B cell (primary cell): ENCODE data around the gene KRTAP12-4. TPM values are rescaled to one million over a fixed set of nuclear protein-coding genes. Genes with fewer than 3 reads are reported as not detected.
"Not testable (repeated sequence)": the region's sequence is repeated elsewhere in the genome, so short reads cannot be mapped to it uniquely, and the experiment has no call there.

Source experiments
- ATAC-seq: fragments of 200-7000 bp; cut with Tn5 transposase; one replicate; pipeline ENCODE4 v1.10.0; 2021; ENCODE audit warnings: low read depth, mild to moderate bottlenecking, moderate number of reproducible peaks, moderate library complexity
- CTCF ChIA-PET: fragments of 350-600 bp; sonication (Branson Sonifier 250); formaldehyde crosslinking; loops from one replicate; lab custom pipeline; 2021; ENCODE audit warnings: antibody characterized with exemption, inconsistent platforms; lab: Charles Lee
- POLR2A ChIA-PET: fragments of 350-600 bp; sonication (Branson Sonifier 250); formaldehyde crosslinking; loops from one replicate; lab custom pipeline; 2021; ENCODE audit warnings: antibody characterized with exemption; lab: Charles Lee
- DNase-seq: peaks from one replicate; pipeline ENCODE4 v3.0.0; 2013
- H2AFZ ChIP-seq: 2 replicates; pipeline ENCODE4 v1.6.1; 2012; ENCODE audit warnings: mild to moderate bottlenecking, low read depth, low read length; ENCODE audit not compliant: insufficient read depth, poor library complexity, severe bottlenecking
- H3K27ac ChIP-seq, 2 donors: 1 replicate in 1 of 2; 2 replicates in 1 of 2; pipeline ENCODE4 v1.5.1; 2012 to 2013; ENCODE audit warnings: low read length in 2 of 2, mild to moderate bottlenecking in 2 of 2, moderate library complexity in 1 of 2
- H3K27me3 ChIP-seq, 4 experiments: fragments of 200-600 bp in 1 of 4; sonication (generic) in 1 of 4; replicated peaks in 1 of 4; 1 replicate in 2 of 4; 2 replicates in 2 of 4; pipeline versions ENCODE4 v1.6.1 to v1.7.0; 2013 to 2016; ENCODE audit warnings: low read length in 3 of 4, mild to moderate bottlenecking in 2 of 4, mixed read lengths in 1 of 4, moderate library complexity in 1 of 4; ENCODE audit not compliant: insufficient read depth in 4 of 4, control insufficient read depth in 3 of 4; ENCODE audit errors: control extremely low read depth in 1 of 4
- H3K36me3 ChIP-seq, 2 experiments: replicated peaks in 1 of 2; 1 replicate in 1 of 2; 2 replicates in 1 of 2; pipeline versions ENCODE4 v1.6.1 to v1.7.1; 2013; ENCODE audit warnings: low read length in 1 of 2; ENCODE audit not compliant: insufficient read depth in 2 of 2, control insufficient read depth in 1 of 2; ENCODE audit errors: control extremely low read depth in 1 of 2, extremely low read depth in 1 of 2
- H3K4me1 ChIP-seq, 2 donors: fragments of 200-600 bp in 1 of 2; sonication (generic) in 1 of 2; 1 replicate in 1 of 2; 2 replicates in 1 of 2; pipeline versions ENCODE4 v1.5.1 to v1.6.1; 2013 to 2017; ENCODE audit warnings: low read length in 2 of 2; ENCODE audit not compliant: control insufficient read depth in 2 of 2, insufficient read depth in 2 of 2
- H3K4me2 ChIP-seq: replicated peaks from 2 replicates; pipeline ENCODE3; 2012; ENCODE audit warnings: mild to moderate bottlenecking, low read depth, low read length; ENCODE audit not compliant: poor library complexity, severe bottlenecking
- H3K4me3 ChIP-seq, 5 experiments: fragments of 200-600 bp in 1 of 5; sonication (generic) in 1 of 5; 1 replicate in 3 of 5; 2 replicates in 2 of 5; pipeline versions ENCODE4 v1.5.1 to v1.7.0; 2011 to 2016; ENCODE audit warnings: low read length in 4 of 5, mild to moderate bottlenecking in 4 of 5, low read depth in 2 of 5, control low read depth in 1 of 5, moderate library complexity in 1 of 5; ENCODE audit not compliant: insufficient read depth in 1 of 5; ENCODE audit errors: control extremely low read depth in 1 of 5, extremely low read depth in 1 of 5
- H3K79me2 ChIP-seq: fragments of 200-600 bp; sonication (generic); one replicate; pipeline ENCODE4 v1.6.0; 2016; ENCODE audit warnings: low read length; ENCODE audit not compliant: control insufficient read depth, insufficient read depth
- H3K9ac ChIP-seq: fragments of 200-600 bp; sonication (generic); 2 replicates; pipeline ENCODE4 v1.6.1; 2017; ENCODE audit warnings: mild to moderate bottlenecking, low read length, moderate library complexity
- H3K9me3 ChIP-seq, 3 donors: one replicate each; pipeline versions ENCODE4 v1.6.1 to v1.7.1; 2013; ENCODE audit warnings: low read length in 2 of 3; ENCODE audit not compliant: control insufficient read depth in 2 of 3, insufficient read depth in 1 of 3; ENCODE audit errors: control extremely low read depth in 1 of 3
- H4K20me1 ChIP-seq: 2 replicates; pipeline ENCODE4 v1.6.0; 2012; ENCODE audit warnings: mild to moderate bottlenecking, low read length; ENCODE audit not compliant: insufficient read depth, control insufficient read depth, poor library complexity, severe bottlenecking
- H3K27ac Mint-ChIP-seq: one replicate; pipeline ENCODE4 v1.8.0; 2021; ENCODE audit warnings: mixed read lengths
- H3K27me3 Mint-ChIP-seq: one replicate; pipeline ENCODE4 v1.8.0; 2021; ENCODE audit warnings: mixed read lengths
- H3K4me1 Mint-ChIP-seq: one replicate; pipeline ENCODE4 v1.8.0; 2021; ENCODE audit warnings: mixed read lengths
- H3K4me3 Mint-ChIP-seq: one replicate; pipeline ENCODE4 v1.8.0; 2021; ENCODE audit warnings: mixed read lengths
- H3K9me3 Mint-ChIP-seq: one replicate; pipeline ENCODE4 v1.8.0; 2022; ENCODE audit warnings: mixed read lengths; ENCODE audit not compliant: insufficient read depth
- CTCF ChIP-seq: fragments of 200-600 bp; IDR thresholded peaks from one replicate; pipeline ENCODE4 v1.8.0; 2022; ENCODE audit warnings: antibody characterized with exemption, mild to moderate bottlenecking
- EZH2 ChIP-seq: IDR thresholded peaks from 2 replicates; pipeline ENCODE4 v1.6.1; 2012; ENCODE audit warnings: borderline replicate concordance, low read depth, mild to moderate bottlenecking, moderate library complexity, low read length; ENCODE audit not compliant: insufficient read depth, poor library complexity, severe bottlenecking
- WGBS: methylation state at CpG from one replicate; pipeline ENCODE4 v1.1.5; 2013; ENCODE audit warnings: missing lambda C conversion rate; ENCODE audit not compliant: insufficient coverage; 5-methylcytosine and 5-hydroxymethylcytosine counted together
- intact Hi-C: fragments of 100-400 bp; cut with micrococcal nuclease; formaldehyde crosslinking; loops from one replicate; pipeline ENCODE4 v1.10.0; 2022
- polyA plus RNA-seq: library from polyadenylated mRNA; depleted of rRNA; stranded (reverse); fragments of >200 nt; gene quantifications from 2 replicates; pipeline ENCODE4 v1.2.3, GENCODE V29; 2012
- total RNA-seq, 2 donors: library from RNA; stranded (reverse); fragments of 120-200 nt in 1 of 2; gene quantifications; 1 replicate in 1 of 2; 2 replicates in 1 of 2; pipeline versions ENCODE4 v1.2.3 to v1.2.4, GENCODE V29; 2013 to 2022

The KRTAP12-4 gene
- total and polyA plus RNA-seq, 2 donors (not counting 1 experiment from before 2014, with no cell fraction given) = not detected

- CTCF ChIA-PET = no interaction called here
- Mint-ChIP-seq H3K27me3 (peaks cover 51% of the 10 kb centered on the region), H3K4me1 (no peaks in the 10 kb centered on the region), H3K9me3 (no peaks in the 10 kb centered on the region), H3K4me3 (no peak overlapping the region), H3K27ac (no peak overlapping the region)
- no peak overlapping the region for H2AFZ ChIP-seq
- H3K9ac ChIP-seq = no peak overlapping the region
- no peaks in the 10 kb centered on the region for H4K20me1 ChIP-seq
- intact Hi-C loops = no loop called here
- 40% methylated on average over 13 of the region's 14 CpGs for WGBS
- no peak overlapping the region for H3K4me2 ChIP-seq
- H3K36me3 ChIP-seq = no peaks in the 10 kb centered on the region
- H3K79me2 ChIP-seq = no peaks in the 10 kb centered on the region
- H3K9me3 ChIP-seq = peaks cover 0 to 4% (median 0%) of the 10 kb centered on the region in 3 donors
- TF ChIP-seq EZH2 (no peak), CTCF (no peak)
- no peak for DNase-seq
- no peak for ATAC-seq
- H3K4me1 ChIP-seq = no peaks in the 10 kb centered on the region
- peaks cover 0 to 17% (median 0%) of the 10 kb centered on the region in 4 experiments for H3K27me3 ChIP-seq
- H3K4me3 ChIP-seq = no peak overlapping the region
- H3K27ac ChIP-seq = no peak overlapping the region
- POLR2A ChIA-PET = no interaction called here
Measured at GRCh38 chr21:44686000-44686781, 31.7 kb upstream of the KRTAP12-4 start.

GRCh38 chr21:44685050-44685449 lies 30.6 kb upstream of the KRTAP12-4 start:
- H3K4me1 Mint-ChIP-seq, H3K4me1 ChIP-seq, CTCF ChIA-PET: not testable (repeated sequence)

More at GRCh38 chr21:44685050-44685449, 30.6 kb upstream of the KRTAP12-4 start:
- POLR2A ChIA-PET, ATAC-seq, H2AFZ ChIP-seq, intact Hi-C loops, H3K36me3 ChIP-seq, H4K20me1 ChIP-seq, H3K4me3 Mint-ChIP-seq, DNase-seq, H3K4me2 ChIP-seq, H3K79me2 ChIP-seq, H3K9ac ChIP-seq, H3K9me3 Mint-ChIP-seq, H3K9me3 ChIP-seq, H3K27ac Mint-ChIP-seq, H3K4me3 ChIP-seq, H3K27ac ChIP-seq: not testable (repeated sequence)
- H3K27me3 ChIP-seq = peaks cover 0 to 14% (median 0%) of the 10 kb centered on the region in 4 experiments
- peaks cover 54% of the 10 kb centered on the region for H3K27me3 Mint-ChIP-seq
- 94% methylated on average over 5 of the region's 6 CpGs for WGBS
